ENCODE data around the gene ZSCAN22.

GRCh38 chr19:58353717-58354477, 27.1 kb downstream of the ZSCAN22 start:
- no peak for TF ChIP-seq CTCF (IDR thresholded peaks at IDR 0.05; ENCODE audit: low read length)
- no peak for TF ChIP-seq EZH2 (optimal IDR thresholded peaks at IDR 0.05; ENCODE audit: low read depth, low read length)
